Astrocyte (in vitro differentiated cells and primary cell): Measurements from ENCODE around the gene NCEH1.

ENCODE experiments used
- EZH2 ChIP-seq: IDR thresholded peaks from 2 replicates; pipeline ENCODE4 v1.6.1; 2012; ENCODE audit warnings: mild to moderate bottlenecking, low read length, inconsistent platforms; ENCODE audit not compliant: insufficient read depth
- TF ChIP-seq, protein P1 (sequence below): IDR thresholded peaks from 2 replicates; pipeline ENCODE4 v1.5.1; 2011; ENCODE audit warnings: low read depth, mild to moderate bottlenecking, inconsistent platforms, low read length, moderate library complexity; ENCODE audit not compliant: insufficient read depth

DNA sequence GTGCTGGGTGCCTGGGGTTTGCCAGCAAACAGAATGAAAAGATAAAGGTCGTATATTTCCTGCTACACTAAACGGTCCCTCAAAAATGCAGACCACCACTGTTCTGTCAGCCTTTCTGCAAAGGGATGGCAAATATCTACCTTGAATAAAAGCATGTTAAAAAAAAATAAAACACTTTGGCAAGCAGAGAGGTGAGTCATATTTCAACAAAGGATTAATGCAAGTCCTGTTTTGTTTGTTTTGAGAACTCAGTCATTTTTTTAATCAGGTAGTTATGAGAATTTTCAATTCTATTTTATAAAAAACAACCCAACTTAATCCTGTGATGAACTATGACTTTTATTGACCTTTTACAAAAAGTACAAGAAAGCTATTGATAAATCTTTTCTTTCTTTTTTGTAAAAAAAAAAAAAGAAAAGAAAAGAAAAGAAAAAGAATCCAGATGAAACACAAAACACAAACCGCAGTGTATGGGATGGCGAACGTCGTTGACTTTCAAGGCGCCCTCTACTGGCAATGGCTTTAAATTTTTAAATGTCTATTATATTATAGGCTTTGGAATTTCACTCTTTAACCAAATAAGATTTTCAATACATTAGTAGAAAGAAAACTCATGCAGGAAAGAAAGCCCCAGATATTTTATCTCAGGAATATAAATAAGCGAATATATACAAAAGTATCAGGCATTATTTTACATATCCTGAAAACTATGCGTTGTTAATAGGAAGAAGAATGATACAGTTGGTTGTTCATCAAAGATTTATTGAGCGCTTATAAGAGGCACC lies 87.8 kb downstream of the NCEH1 start:
- TF ChIP-seq, protein P1, sequence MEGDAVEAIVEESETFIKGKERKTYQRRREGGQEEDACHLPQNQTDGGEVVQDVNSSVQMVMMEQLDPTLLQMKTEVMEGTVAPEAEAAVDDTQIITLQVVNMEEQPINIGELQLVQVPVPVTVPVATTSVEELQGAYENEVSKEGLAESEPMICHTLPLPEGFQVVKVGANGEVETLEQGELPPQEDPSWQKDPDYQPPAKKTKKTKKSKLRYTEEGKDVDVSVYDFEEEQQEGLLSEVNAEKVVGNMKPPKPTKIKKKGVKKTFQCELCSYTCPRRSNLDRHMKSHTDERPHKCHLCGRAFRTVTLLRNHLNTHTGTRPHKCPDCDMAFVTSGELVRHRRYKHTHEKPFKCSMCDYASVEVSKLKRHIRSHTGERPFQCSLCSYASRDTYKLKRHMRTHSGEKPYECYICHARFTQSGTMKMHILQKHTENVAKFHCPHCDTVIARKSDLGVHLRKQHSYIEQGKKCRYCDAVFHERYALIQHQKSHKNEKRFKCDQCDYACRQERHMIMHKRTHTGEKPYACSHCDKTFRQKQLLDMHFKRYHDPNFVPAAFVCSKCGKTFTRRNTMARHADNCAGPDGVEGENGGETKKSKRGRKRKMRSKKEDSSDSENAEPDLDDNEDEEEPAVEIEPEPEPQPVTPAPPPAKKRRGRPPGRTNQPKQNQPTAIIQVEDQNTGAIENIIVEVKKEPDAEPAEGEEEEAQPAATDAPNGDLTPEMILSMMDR, result peak; percentile 79
- TF ChIP-seq EZH2, result no peak
